ENCODE measurements around the gene ERC2.

The ERC2 gene

DNA sequence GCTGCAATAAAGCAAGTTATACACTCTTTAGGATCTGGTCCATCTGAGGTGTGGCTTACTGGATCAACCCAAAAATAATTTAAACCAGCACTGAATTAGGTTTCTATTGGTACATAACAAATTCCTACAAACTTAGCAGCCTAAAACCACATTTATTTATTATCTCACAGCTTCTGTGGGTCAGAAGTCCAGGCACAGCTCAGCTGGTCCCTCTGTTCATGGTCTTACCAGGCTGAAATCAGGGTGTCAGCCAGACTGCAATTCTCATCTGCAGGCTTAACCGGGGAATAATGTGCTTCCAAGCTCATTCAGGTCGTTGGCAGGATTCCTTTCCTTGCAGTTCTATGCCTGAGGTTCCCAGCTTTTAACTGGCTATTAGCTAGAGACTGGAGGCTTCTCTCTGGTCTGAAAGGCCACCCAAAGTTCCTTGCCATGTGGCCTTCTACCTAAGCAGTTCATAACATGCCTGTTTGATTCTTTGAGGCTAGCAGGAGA lies 503.7 kb downstream of the ERC2 start:
- DNase-seq: no peak

DNA sequence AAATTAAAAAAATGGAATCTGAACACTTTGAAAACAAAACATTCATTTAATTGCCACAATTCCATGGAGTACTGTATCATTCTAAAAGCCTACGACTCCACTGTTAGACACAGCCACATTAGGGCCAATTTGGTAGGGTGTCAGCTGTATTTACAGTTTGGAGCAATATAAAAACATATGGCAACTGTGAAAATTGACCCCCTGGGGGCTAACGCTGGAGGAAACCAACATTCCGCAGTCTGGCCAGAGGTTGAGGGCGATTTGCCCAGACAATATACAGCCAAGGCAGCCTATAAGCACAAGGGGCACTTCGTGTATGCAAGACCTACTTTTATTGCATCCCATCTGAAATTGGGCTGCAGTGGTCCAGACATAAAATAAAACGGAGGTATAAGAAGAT lies 504.7 kb downstream of the ERC2 start:
- no peak for DNase-seq

DNA sequence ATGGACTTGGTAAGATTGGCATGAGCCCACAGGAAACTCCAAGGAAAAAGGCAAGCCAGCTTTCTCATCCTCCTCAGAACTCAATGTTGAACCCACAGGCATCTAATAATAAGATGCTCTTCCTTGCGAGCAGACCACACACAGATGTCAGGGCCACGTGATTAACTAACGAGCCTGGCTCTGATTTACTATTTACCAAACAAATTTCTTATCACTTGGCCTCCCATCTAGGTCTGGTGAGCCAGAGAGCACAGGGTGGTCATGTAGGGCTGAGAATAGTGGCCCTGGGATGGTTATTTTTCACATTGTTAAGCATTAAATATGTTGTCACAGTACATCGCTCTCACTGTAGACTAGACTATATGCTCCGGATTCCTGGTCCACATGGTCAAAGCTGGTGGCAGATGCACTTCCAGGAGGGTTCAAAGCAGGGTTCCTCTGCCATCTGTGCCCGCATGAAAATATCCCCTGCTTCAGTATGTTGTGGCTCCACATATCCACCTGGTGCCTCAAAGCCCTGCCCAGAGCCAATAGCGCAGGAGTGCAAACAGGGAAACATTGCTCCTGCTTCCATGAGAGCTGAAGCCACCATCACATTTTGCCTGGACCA lies 508.7 kb downstream of the ERC2 start:
- DNase-seq: no peak

DNA sequence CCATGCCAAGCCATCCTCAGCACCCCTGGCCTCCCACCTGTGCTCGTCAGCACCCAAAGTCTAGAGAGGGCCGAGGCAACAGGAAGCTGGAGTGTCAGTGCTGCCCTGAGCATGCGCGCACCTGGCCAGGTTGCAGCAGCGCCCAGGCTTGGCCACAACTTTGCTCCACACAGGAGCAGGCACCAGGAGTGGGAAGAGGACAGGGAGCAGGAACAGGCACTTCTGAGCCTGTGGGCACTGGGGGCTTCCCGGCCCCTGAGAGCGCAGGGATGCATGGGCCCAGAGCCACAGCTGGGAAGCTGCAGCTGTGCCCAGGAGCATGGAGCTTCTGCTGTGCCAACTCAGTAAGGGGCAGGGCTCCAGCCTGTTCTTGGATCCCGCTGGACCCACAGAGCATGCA lies 509.7 kb downstream of the ERC2 start:
- no peak for DNase-seq

DNA sequence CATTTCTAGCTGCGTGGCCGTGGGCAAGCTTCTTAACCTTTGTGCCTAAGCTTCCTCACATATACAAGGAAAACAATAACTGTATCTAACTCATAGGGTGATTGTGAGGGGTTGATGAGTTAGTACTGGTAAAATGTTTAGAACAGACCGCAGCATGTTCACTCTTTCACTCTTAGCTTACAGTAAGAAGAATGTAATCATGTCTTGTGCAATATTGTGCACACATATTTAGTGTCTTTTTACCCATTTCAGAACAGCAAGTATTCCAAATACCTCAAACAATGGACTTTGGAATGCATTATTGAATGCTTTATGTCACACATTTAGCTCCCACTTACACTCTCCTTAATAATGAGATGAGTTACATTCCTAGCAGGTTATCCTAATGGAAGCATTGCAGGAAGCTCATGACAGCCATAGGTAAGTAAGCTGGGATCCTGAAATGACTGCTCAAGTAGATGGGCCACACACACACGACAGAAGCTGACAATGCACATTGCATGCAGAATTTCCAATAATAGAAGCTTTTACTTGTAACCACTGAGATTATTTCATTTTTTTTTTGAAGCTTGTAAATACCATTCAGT lies 512.3 kb downstream of the ERC2 start:
- no peak for DNase-seq

DNA sequence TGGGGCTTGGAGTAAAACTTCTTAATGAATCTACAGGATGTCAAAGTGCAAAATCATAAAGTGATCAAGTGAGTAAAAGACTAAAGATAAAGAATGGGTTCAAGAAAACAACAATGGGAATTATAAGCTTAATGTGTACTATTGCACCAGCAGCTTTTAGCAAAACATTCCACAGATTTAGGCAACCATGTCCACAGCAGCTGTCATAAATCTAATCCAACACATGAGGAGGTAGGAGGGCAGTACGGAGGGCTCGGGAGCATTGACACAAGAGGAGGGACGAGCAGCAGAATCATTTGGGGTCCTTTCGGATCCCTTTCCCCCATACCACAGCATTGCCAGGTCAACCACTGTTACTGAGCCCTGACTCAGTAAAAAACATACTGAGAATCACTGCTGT lies 516.9 kb downstream of the ERC2 start:
- no peak for DNase-seq

DNA sequence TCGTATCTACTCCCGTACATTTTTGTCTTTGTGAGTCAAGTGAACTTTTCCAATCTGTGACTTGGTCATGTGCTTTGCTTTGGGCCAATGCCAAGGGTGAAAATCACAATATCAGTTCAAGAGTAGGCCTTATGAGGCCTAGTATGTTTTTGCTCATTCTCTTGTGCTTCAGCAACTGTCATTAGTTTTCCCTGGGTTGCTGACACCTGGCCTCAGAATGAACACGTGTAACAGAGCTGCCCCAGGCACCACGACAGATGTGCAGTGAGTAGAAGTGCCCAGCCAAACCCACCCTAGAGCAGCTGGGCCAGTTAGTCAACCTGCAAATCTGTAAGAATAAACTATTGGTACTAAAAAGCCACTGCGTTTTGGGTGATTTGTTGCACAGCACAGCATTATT lies 520.9 kb downstream of the ERC2 start:
- DNase-seq: no peak

DNA sequence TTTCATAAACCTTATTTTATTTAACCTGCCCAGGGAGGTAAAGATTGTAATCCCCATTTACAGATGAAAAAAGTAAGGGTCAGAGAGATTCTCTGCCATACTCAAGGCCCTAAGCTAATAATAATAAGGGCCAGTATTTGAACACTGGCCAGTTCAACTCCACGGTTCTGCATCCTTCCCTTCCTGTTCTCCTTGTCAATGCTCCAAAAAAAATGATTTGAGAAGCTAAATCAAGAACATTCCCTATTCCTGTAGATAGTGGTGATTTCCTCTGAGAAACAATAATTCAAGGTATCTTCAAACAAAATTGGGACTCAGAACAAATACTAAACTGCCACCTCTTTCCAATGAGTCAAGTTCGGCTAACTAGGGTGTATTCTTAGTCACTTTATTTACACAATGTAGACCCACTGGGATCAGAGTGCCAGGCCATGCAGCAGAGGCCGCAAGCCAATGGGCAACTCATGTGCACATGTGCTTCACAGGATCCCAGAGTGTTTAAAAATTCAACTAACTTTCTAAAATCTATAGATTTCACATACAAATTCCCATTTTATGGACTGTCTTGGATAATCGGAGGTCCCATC lies 521.6 kb downstream of the ERC2 start:
- DNase-seq: no peak

DNA sequence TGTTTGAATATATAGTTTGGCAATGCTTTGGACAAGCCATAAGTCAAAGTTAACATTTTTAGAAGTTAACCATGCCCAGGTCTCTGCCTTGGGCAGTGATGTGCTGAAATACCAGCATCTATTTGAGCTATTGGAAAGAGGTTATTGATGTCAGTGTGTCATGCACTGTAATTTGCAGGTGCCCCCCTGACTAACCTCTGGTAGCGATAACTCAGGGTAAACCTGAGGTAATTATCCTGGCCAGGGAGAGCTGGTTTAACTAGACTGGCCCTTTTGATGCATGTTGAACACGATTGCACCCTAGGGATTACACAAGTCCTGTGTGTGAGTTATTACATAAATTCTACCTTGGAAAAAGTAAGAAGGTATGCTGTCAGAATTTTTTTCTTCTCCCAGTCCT lies 525.4 kb downstream of the ERC2 start:
- DNase-seq: no peak

DNA sequence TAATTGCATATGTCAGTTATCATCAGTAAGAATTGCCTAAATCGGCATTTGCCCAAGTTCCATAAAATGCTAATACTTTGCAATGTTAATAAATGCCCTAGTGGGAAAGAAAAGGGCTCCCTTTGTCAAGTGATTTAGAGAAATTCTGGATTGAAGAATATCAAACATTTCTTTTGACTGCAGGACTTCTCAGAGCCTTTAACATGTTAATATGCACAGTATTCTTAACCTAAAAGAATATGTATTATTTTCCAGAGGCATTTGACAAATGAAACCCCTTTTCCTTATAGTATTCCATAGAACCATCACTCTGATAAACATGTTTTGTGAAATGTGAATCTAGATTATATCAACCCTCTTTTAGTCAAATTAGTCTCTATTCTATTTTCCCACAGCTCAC lies 529.0 kb downstream of the ERC2 start:
- no peak for DNase-seq

DNA sequence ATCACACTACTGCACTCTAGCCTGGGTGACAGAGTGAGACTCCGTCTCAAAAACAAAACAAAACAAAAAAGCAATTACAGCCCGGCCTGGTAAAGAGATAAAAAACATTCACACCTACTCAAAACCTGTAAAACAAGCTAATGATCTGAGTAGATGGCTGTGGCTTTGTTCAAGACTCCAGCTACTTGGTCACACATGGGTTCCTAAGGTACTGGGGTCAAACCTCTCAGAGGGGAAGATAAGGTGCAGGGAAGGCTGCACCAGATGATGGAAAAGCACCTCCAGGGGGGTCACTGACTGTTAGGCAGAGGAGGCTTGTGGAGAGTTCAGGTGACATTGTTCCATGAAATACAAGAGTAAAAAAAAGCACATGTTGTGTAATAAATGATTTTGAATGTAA lies 531.0 kb downstream of the ERC2 start:
- DNase-seq: no peak

DNA sequence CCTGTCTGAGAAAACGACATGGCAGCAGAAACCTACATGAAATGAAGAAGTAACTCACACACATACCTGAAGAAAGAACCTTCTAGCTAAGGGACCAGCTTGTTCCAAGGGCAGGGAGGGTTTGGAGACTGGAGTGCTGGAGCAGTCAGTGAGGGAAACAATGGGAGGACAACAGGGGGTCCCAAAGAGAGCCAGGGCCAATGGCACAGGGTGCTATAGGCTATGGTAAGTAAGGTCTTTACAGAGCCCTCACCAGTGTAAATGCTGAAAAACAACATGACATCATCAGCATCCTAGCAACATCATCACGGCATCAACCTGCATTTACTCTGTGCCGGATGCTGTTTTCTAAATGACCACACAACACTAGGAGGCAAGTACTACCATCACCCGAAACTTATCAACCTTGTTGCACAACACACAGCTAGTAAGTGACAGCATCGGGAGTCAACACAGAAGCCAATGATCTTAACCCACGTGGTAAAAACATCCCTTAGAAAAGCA lies 531.7 kb downstream of the ERC2 start:
- DNase-seq: no peak

DNA sequence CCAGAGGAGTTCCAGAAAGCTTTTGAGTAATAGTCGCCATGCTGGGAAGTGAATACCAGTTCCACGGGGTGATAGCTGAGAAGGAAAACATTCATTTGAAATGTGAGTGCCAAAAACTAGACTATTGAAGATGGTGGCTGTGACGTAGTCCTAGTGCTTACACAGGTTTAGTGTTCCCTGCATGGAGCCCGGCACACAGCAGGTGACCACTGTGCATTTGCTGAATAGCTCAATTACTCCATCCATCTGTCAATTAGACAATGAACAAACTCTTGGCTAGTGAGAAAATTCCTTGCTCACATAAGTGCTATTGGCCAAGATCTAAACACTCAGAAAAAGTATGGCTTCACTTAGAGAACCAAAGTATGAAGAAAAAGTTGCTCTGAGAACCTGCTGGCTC lies 533.0 kb downstream of the ERC2 start:
- DNase-seq: no peak

DNA sequence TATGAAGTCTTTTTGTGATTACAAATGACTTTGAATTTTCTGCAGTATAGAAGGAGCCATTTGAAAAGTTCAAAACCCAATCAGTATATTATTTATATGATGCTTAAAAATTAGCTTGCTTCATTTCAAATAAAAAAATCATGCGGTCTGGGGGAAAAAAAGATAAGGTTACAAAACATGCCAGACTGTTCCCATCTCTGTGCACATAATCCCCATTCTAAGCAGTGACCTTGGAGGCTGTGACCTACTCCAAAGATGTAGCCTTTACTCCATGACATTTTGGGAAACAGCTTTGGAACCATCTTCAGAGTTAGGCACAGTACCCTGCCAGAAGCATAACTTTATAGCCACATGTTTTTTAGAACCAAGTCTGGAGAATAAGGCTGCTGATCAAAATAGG lies 533.5 kb downstream of the ERC2 start:
- DNase-seq: no peak

DNA sequence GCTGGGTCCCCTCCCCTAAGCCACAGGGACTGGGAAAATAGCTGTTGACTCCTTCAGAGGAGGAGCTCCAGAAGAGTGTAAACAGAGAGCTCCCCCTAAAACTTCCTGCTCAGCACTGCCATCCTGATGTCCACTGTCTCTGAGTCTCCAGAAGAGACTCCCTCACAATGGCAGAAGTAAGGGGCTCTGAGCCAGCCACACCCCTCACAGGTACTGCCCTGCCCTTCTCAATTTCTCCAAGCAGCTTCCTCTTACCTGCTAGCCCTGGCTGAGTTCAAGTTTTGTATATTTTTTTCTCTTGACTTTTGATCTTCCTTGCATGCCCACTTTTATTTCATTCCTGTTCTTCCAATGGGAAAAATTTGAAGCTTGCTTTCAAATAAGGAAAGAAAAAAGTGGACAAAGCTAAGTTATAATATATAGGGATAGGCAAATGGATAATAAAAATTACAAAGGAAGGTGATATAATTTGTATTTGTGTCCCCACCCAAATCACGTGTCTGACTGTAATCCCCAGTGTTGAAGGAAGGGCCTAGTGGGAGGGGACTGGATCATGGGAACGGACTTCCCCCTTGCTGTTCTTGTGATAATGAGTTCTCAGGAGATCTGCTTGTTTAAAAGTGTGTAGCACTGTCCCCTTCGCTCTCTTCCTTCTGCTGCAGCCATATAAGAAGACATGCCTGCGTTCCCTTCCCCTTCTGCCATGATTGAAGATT lies 539.0 kb downstream of the ERC2 start:
- no peak for DNase-seq

DNA sequence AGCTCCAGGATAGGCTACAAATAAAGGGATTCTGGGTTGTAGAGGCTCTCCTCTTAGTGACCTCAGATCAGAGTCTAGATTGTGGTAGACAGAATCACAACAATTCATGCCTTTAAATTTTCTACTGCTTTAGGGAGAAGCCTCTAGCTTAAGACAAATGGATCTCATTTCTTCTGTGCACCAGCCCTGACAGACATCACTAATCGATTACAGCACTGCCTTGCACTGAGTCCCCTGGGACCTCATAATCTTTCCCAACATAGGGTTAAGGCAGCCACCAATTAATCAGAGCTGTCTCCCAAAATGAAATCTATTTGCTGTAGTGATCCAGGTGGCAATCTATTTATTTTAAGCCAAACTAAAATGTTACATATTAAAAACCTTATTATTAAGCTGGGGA lies 544.6 kb downstream of the ERC2 start:
- no peak for DNase-seq

DNA sequence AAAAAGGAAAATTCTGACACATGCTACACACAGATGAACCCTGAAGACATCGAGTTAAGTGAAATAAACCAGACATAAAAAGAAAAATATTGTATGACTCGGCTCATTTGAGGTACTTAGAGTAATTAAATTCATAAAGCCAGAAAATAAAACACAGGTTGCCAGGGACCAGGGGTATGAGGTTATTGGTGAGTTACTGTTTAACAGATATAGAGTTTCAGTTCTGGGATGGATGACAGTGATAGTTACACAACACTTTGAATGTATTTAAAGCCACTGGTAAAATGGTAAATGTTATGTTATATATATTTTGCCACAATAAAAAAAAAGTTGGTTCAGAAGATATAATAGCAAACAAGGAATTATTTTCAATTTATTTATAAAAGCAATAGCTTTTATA lies 545.1 kb downstream of the ERC2 start:
- DNase-seq: no peak

DNA sequence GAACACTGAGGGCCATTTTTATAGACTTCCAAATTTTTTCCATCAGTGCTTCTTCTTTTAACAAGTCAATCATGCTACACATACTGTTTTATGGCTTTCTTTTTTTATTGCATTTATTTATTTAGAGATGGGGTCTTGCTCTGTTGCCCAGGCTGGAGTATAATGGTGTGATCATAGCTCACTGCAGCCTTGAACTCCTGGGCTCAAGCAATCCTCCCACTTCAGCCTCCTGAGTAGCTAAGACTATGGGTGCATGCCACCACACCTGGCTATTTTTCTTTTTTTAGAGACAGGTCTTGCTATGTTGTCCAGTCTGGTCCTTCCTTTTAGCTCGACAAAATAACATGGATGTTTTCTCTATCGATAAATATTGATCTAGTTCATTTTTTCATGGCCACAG lies 555.4 kb downstream of the ERC2 start:
- no peak for DNase-seq

DNA sequence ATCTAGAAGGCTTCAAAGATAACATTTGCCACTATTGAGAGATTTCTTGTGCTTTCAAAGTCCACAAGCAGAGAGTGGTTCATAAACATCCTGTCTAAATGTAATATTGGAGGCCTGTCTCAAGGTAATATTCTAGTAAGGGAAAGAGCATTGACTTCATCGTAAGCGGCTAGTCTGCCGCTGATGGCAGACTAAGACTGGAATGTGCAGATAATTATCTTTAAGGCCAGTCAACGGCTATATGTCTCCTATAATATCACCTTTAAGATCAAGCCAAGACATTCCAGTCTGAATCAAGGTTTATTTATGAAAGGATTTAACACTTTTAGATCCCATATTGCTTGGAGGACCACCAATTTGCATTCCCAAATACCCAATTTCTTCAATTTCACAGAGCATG lies 557.0 kb downstream of the ERC2 start:
- no peak for DNase-seq

DNA sequence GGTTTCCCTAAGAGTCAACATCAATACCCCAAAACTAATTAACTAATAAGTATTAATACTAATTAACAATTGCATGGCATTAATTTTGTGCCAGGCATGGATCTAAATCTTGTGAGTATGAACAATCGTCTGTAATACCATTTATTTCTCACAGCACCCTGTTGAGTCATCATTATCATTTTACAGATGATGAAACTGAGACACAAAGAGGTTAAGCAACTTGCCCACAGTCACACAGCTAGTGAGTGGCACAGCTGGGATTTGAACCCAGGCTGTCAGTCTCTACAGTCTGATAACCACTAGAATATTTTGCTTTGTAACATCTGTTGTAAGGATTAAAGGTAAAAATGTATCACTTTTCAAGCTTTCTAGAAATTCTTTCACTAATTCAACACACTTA lies 557.7 kb downstream of the ERC2 start:
- DNase-seq: no peak

DNA sequence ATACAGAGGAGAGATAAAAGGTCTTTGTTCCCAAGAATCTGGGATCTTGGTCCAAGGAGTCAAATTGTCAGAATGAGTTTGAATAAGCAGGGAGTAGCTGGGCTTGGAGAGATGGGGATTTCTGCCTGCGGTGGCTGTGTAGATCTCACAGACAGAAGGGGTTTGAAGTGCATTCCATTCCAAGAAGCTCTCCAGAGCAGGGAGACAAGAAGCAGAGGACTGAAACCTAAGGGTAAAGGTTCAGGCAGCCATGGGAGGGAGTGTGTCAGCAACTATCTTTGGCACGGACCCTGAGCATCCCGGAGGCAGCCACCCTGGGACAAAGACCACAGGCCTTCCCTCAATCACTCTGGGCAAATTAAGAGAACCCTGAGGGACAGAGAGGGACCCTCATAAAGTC lies 558.9 kb downstream of the ERC2 start:
- DNase-seq: no peak

DNA sequence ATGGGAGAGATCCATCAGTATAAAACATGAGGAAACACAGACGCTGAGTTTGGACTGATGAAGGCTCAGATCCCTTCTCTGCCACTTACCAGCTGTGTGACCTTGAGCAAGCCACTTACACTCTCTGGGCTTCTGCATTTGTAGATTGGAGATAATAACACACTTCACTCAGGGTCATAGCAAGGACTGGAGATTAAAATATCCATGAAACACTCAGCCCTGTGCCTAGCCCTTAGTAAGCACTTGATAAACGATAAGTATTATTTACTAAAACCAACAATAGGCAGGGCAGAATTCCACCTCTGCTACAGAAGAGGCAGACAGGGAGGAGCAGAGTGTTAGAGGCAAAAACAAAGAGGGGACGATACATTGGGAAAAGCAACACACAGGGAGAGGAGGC lies 560.7 kb downstream of the ERC2 start:
- DNase-seq: no peak

DNA sequence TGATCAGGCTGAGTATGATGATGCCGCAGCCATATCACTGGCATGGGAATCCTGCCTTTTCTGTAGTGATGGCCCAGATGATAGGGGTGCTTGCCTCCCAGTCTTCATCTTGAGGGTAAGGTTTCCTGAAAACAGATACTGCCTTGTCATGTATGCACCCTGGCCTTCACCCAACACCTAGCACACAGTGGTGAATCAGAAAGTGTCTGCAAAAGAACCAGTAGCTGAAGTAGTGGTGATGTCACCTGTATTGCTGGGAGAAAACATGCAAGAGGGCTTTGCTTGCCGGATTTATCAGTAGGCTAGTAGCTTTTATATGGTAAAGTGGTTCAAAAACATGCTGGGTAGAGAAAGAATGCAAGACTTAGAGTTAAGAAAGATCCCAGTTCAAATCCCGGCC lies 561.4 kb downstream of the ERC2 start:
- DNase-seq: no peak

DNA sequence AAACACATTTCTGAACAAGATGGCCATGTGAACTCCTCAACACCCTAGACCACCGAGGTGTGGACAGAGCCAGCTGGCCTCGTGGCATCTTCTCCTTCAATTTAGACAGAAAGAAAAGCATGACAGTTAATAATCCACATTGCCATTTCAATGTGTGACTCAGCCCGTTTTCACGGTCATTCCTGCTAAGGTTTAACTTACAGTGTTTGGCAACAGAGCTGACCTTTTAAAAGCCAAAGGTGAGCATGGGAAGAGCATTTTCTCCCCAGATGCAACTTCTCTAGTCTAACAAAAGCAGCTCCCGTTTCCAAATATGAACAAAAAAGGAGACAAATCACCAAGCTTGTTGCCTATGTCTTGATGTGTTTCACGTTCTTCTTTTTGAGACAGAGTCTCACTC lies 563.6 kb downstream of the ERC2 start:
- no peak for DNase-seq
